ENCODE results near the gene PROCR. TPM values are rescaled to one million over a fixed set of nuclear protein-coding genes. Genes with fewer than 3 reads are reported as not detected.

PROCR gene
- total RNA-seq = 9.8 TPM
- long read RNA-seq, partial matches to known transcripts = 9 of 17 reads
- long read RNA-seq, other reads (novel, unspliced or antisense) = 5 of 17 reads

DNA sequence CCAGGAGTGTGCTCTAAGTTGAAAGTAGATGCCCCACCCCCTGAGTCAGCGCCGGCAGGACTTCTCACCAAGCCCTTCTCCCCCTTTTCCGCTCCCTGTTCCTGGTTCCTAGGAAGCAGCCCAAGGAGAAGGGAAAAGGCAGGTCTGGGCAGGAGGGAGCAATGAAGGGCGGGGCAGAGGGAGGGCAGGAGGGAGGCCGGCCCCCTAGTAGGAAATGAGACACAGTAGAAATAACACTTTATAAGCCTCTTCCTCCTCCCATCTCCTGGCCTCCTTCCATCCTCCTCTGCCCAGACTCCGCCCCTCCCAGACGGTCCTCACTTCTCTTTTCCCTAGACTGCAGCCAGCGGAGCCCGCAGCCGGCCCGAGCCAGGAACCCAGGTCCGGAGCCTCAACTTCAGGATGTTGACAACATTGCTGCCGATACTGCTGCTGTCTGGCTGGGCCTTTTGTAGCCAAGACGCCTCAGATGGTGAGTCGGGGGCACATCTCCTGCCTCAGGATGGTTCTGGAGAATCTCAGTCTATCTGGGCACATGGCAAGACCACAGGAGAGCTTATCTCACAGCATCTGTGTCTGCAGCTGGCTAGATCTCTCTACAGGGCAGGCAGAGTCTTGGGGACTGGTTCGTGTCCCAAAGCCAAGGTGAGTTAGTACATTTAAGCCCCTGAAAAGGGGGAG, at the start of gene PROCR:
PROCR (plus strand) TSS at position 320 of the 681 bp plus-strand sequence; CDS start at position 403, 83 bp downstream.
- intact Hi-C loops (cut with micrococcal nuclease) = no loop called here
- DNase-seq = peak; percentile 88

DNA sequence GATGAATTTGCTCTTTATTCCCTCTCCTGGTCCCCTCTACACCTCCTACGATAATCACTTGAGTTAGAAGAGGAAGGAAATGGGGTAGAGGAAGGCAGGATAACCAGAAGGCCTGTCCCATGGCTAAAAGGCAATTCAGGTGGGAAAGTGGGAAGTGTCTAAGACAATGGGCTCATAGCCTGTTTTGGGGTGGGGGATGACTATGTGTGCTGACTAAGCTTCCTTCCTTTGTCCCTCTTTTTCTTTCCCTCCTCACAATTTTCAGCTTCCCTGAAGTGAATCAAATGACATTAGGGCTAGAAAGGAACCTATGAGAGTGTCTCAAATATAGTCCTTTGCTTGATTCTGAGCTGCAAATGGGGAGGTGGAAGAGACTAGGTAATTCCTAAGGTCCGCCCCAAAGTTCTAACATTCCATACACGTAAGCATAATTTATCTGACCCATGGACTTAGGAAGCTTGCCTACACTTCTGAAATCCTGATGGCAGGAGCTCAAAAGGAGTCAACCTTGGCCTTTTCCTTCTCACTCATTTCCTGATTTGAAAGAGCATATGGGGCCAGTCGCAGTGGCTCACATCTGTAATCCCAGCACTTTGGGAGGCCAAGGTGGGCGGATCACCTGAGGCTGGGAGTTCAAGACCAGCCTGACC, 49.0 kb upstream of the PROCR start:
- Histone ChIP-seq H3K36me3 (peaks cover 89% of the 10 kb centered on the region), H3K4me1 (peaks cover 20% of the 10 kb centered on the region), H3K9me3 (replicated peaks) (no peaks in the 10 kb centered on the region), H3K27me3 (ENCODE audit: low read depth) (no peaks in the 10 kb centered on the region), H3K27ac (replicated peaks) (no peak overlapping the region), H3K4me3 (no peak overlapping the region)
- TF ChIP-seq, protein P1, sequence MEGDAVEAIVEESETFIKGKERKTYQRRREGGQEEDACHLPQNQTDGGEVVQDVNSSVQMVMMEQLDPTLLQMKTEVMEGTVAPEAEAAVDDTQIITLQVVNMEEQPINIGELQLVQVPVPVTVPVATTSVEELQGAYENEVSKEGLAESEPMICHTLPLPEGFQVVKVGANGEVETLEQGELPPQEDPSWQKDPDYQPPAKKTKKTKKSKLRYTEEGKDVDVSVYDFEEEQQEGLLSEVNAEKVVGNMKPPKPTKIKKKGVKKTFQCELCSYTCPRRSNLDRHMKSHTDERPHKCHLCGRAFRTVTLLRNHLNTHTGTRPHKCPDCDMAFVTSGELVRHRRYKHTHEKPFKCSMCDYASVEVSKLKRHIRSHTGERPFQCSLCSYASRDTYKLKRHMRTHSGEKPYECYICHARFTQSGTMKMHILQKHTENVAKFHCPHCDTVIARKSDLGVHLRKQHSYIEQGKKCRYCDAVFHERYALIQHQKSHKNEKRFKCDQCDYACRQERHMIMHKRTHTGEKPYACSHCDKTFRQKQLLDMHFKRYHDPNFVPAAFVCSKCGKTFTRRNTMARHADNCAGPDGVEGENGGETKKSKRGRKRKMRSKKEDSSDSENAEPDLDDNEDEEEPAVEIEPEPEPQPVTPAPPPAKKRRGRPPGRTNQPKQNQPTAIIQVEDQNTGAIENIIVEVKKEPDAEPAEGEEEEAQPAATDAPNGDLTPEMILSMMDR (IDR thresholded peaks at IDR 0.05; ENCODE audit: borderline replicate concordance) = no peak
- intact Hi-C loops (cut with micrococcal nuclease) = no loop called here
- DNase-seq = no peak

More for the DNA sequence above, at the start of gene PROCR:
- Histone ChIP-seq H3K4me1 (peaks cover 22% of the 10 kb centered on the region), H3K27ac (replicated peaks) (peak within 1 kb of the TSS; percentile 81), H3K4me3 (peak within 1 kb of the TSS; percentile 65), H3K27me3 (ENCODE audit: low read depth) (no peaks in the 10 kb centered on the region), H3K9me3 (replicated peaks) (no peaks in the 10 kb centered on the region), H3K36me3 (peaks cover 13% of the 10 kb centered on the region)
- TF ChIP-seq, protein P1 (IDR thresholded peaks at IDR 0.05; ENCODE audit: borderline replicate concordance) = no peak

DNA sequence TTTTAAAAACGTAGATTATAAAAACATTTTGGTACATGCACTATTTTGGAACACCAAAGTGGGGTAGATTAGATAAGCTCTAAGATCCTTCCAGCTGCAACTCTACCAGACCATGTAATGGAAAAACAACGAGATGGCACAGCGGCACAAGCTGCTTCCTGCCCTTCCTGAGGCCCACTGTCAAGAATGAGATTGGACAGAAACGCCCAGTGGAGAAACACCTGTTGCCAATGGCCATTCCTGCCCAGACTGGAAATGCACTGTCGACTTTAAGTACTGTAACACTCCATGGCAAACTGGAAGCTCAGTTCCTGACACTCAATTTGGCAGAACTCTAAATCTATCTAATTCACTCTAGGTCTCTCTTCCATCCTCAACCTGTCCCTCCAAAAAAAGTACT, 46.1 kb upstream of the PROCR start:
- no peak overlapping the region for H3K27ac ChIP-seq (replicated peaks)
- H3K36me3 ChIP-seq = peaks cover 90% of the 10 kb centered on the region
- TF ChIP-seq, protein P1 (IDR thresholded peaks at IDR 0.05; ENCODE audit: borderline replicate concordance) = no peak
- H3K27me3 ChIP-seq (ENCODE audit: low read depth) = no peaks in the 10 kb centered on the region
- intact Hi-C loops (cut with micrococcal nuclease) = no loop called here
- no peak for DNase-seq
- no peaks in the 10 kb centered on the region for H3K9me3 ChIP-seq (replicated peaks)
- peaks cover 11% of the 10 kb centered on the region for H3K4me1 ChIP-seq
- H3K4me3 ChIP-seq = no peak overlapping the region

- Histone ChIP-seq H3K4me1 (peaks cover 9% of the 10 kb centered on the region), H3K4me3 (no peak overlapping the region), H3K27ac (replicated peaks) (no peak overlapping the region), H3K36me3 (peaks cover 76% of the 10 kb centered on the region), H3K27me3 (ENCODE audit: low read depth) (no peaks in the 10 kb centered on the region), H3K9me3 (replicated peaks) (no peaks in the 10 kb centered on the region)
- TF ChIP-seq, protein P1 (IDR thresholded peaks at IDR 0.05; ENCODE audit: borderline replicate concordance) = no peak
- no peak for DNase-seq
- intact Hi-C loops (cut with micrococcal nuclease) = no loop called here
These were observed 42.2 kb upstream of the PROCR start for GRCh38 chr20:35129647-35130069.

DNA sequence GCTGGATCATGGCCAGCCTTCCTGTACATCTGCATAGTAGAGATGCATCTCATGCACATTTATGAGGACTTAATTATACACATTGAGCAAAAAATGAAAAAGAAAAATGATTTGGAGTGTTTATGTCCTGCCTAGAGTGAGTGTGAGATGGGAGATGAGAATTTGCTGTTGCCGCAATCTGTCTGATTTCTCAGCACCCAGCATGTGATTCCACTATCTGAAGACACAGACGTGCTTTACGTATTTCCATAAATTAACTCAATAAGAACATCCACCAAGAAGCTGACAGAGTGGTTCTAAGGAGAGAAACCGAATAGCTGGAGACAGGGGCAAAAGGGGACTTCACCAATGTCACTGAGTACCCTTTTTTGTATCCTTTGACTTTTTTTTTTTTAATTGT, 39.9 kb upstream of the PROCR start:
- Histone ChIP-seq H3K27me3 (ENCODE audit: low read depth) (no peaks in the 10 kb centered on the region), H3K9me3 (replicated peaks) (no peaks in the 10 kb centered on the region), H3K4me3 (no peak overlapping the region), H3K4me1 (peaks cover 32% of the 10 kb centered on the region), H3K27ac (replicated peaks) (no peak overlapping the region), H3K36me3 (peaks cover 64% of the 10 kb centered on the region)
- DNase-seq = no peak
- intact Hi-C loops (cut with micrococcal nuclease) = no loop called here
- TF ChIP-seq, protein P1 (IDR thresholded peaks at IDR 0.05; ENCODE audit: borderline replicate concordance) = no peak
